HEK293 (cell line): ENCODE results near the gene TSC2.

Source experiments
- ATF2 ChIP-seq: fragments of 450-650 bp; formaldehyde crosslinking; IDR thresholded peaks from 2 replicates; pipeline ENCODE4 v1.5.1; 2016; ENCODE audit warnings: missing biosample characterization, missing genetic modification characterization, low read depth
- FEZF1 ChIP-seq: fragments of 450-650 bp; formaldehyde crosslinking; IDR thresholded peaks from 2 replicates; pipeline ENCODE4 v1.5.1; 2016; ENCODE audit warnings: missing biosample characterization, missing genetic modification characterization
- GLIS1 ChIP-seq: fragments of 450-650 bp; formaldehyde crosslinking; IDR thresholded peaks from 2 replicates; pipeline ENCODE4 v1.5.1; 2016; ENCODE audit warnings: missing biosample characterization, missing genetic modification characterization
- IKZF3 ChIP-seq: fragments of 450-650 bp; IDR thresholded peaks from 2 replicates; pipeline ENCODE4 v1.5.0; 2018; ENCODE audit warnings: missing biosample characterization, mild to moderate bottlenecking, missing genetic modification characterization, moderate library complexity
- KLF17 ChIP-seq: fragments of 450-650 bp; formaldehyde crosslinking; IDR thresholded peaks from 2 replicates; pipeline ENCODE4 v1.5.1; 2016; ENCODE audit warnings: missing biosample characterization, missing genetic modification characterization
- SP2 ChIP-seq: fragments of 450-650 bp; formaldehyde crosslinking; IDR thresholded peaks from 2 replicates; pipeline ENCODE4 v1.5.1; 2016; ENCODE audit warnings: missing biosample characterization, missing genetic modification characterization
- SP7 ChIP-seq: fragments of 450-650 bp; formaldehyde crosslinking; IDR thresholded peaks from 2 replicates; pipeline ENCODE4 v1.5.1; 2016; ENCODE audit warnings: missing biosample characterization, missing genetic modification characterization
- TRIM28 ChIP-seq: IDR thresholded peaks from 2 replicates; pipeline ENCODE4 v1.6.1; 2011; ENCODE audit warnings: low read length, control low read depth, borderline replicate concordance
- ZBTB11 ChIP-seq: fragments of 450-650 bp; formaldehyde crosslinking; conservative IDR thresholded peaks from 2 replicates; pipeline ENCODE4 v1.5.1; 2016; ENCODE audit warnings: low read depth, missing biosample characterization, missing genetic modification characterization
- ZBTB20 ChIP-seq: fragments of 450-650 bp; formaldehyde crosslinking; IDR thresholded peaks from 2 replicates; pipeline ENCODE4 v1.5.1; 2016; ENCODE audit warnings: missing biosample characterization, missing genetic modification characterization
- ZBTB26 ChIP-seq: fragments of 450-650 bp; formaldehyde crosslinking; optimal IDR thresholded peaks from 2 replicates; pipeline ENCODE3; 2016; ENCODE audit warnings: missing biosample characterization, mild to moderate bottlenecking, missing genetic modification characterization
- ZBTB8A ChIP-seq: fragments of 450-650 bp; formaldehyde crosslinking; IDR thresholded peaks from 2 replicates; pipeline ENCODE4 v1.5.1; 2016; ENCODE audit warnings: missing biosample characterization, missing genetic modification characterization
- ZEB2 ChIP-seq: fragments of 450-650 bp; formaldehyde crosslinking; IDR thresholded peaks from 2 replicates; pipeline ENCODE4 v1.5.1; 2016; ENCODE audit warnings: missing biosample characterization, missing genetic modification characterization
- ZIC2 ChIP-seq: fragments of 450-650 bp; formaldehyde crosslinking; IDR thresholded peaks from 2 replicates; pipeline ENCODE4 v1.5.1; 2016; ENCODE audit warnings: missing biosample characterization, missing genetic modification characterization
- ZNF362 ChIP-seq: fragments of 450-650 bp; formaldehyde crosslinking; IDR thresholded peaks from 2 replicates; pipeline ENCODE4 v1.5.1; 2016; ENCODE audit warnings: missing biosample characterization, missing genetic modification characterization
- ZNF394 ChIP-seq: fragments of 450-650 bp; formaldehyde crosslinking; IDR thresholded peaks from 2 replicates; pipeline ENCODE4 v1.5.1; 2016; ENCODE audit warnings: missing biosample characterization, missing genetic modification characterization, mild to moderate bottlenecking, moderate library complexity, borderline replicate concordance
- ZNF561 ChIP-seq: fragments of 450-650 bp; IDR thresholded peaks from 2 replicates; pipeline ENCODE4 v1.5.1; 2018; ENCODE audit warnings: missing biosample characterization, missing genetic modification characterization, borderline replicate concordance
- ZNF600 ChIP-seq: fragments of 450-650 bp; formaldehyde crosslinking; IDR thresholded peaks from 2 replicates; pipeline ENCODE4 v1.5.1; 2016; ENCODE audit warnings: missing biosample characterization, missing genetic modification characterization
- ZNF629 ChIP-seq: fragments of 450-650 bp; formaldehyde crosslinking; IDR thresholded peaks from 2 replicates; pipeline ENCODE4 v1.5.1; 2017; ENCODE audit warnings: missing biosample characterization, missing genetic modification characterization
- ZNF639 ChIP-seq: fragments of 450-650 bp; formaldehyde crosslinking; IDR thresholded peaks from 2 replicates; pipeline ENCODE4 v1.5.1; 2016; ENCODE audit warnings: missing biosample characterization, missing genetic modification characterization
- ZXDB ChIP-seq: fragments of 450-650 bp; formaldehyde crosslinking; IDR thresholded peaks from 2 replicates; pipeline ENCODE4 v1.5.1; 2016; ENCODE audit warnings: missing biosample characterization, missing genetic modification characterization

The TSC2 gene

GRCh38 chr16:2124694-2125444 is 77.1 kb downstream of the TSC2 start (continued):
- peak; percentile 76 for TF ChIP-seq ZNF600 (tag by site-specific recombination)
- TF ChIP-seq ZXDB (tag by site-specific recombination): 0 out of 2 replicates have a peak, but pooled peaks have one; percentile 57
- TF ChIP-seq ZNF362 (tag by site-specific recombination): peak; percentile 84; the same call in 1 of the 2 replicates
- peak; percentile 45 for TF ChIP-seq ZBTB11 (tag by site-specific recombination)
- peak; percentile 92 for TF ChIP-seq IKZF3 (tag by site-specific recombination)
- TF ChIP-seq ZNF561 (tag by site-specific recombination): 0 out of 2 replicates have a peak, but pooled peaks have one; percentile 22
- TF ChIP-seq ZBTB8A (tag by site-specific recombination): peak; percentile 80
- peak; percentile 37 for TF ChIP-seq KLF17 (tag by site-specific recombination)
- 0 out of 2 replicates have a peak, but pooled peaks have one; percentile 26 for TF ChIP-seq ZNF639 (tag by site-specific recombination)
- TF ChIP-seq ZBTB20 (tag by site-specific recombination): peak; percentile 30; the same call in 1 of the 2 replicates
- peak; percentile 28 for TF ChIP-seq ZBTB26 (tag by site-specific recombination)
- TF ChIP-seq ZEB2 (tag by site-specific recombination): peak; percentile 58
- peak; percentile 62 for TF ChIP-seq ZIC2 (tag by site-specific recombination)
- TF ChIP-seq GLIS1 (tag by site-specific recombination): peak; percentile 88
- TF ChIP-seq ZNF629 (tag by site-specific recombination): peak; percentile 89
- peak; percentile 55 for TF ChIP-seq SP2
- peak; percentile 86 for TF ChIP-seq ATF2 (tag by site-specific recombination)
- TF ChIP-seq TRIM28: 0 out of 2 replicates have a peak, but pooled peaks have one; percentile 11
- TF ChIP-seq ZNF394: peak; percentile 61
- 0 out of 2 replicates have a peak, but pooled peaks have one; percentile 46 for TF ChIP-seq SP7
- peak; percentile 37; the same call in 1 of the 2 replicates for TF ChIP-seq FEZF1
